Heart left ventricle (tissue), 16 donors: ENCODE data around the gene PNPO. TPM values are rescaled to one million over a fixed set of nuclear protein-coding genes. Genes with fewer than 3 reads are reported as not detected.
A peak's percentile ranks its signal among the peaks of the same experiment; 100 is the strongest.

Experiments used
- ATAC-seq, 4 donors: fragments of 200-7000 bp; cut with Tn5 transposase; one replicate each; pipeline ENCODE4 v1.9.1; 2020 to 2022; ENCODE audit warnings: moderate library complexity in 4 of 4, mild to moderate bottlenecking in 3 of 4, moderate number of reproducible peaks in 1 of 4
- DNase-seq, 5 donors: peaks; one replicate each; pipeline ENCODE4 v3.0.0-alpha.2; 2020
- H3K27ac ChIP-seq, 12 donors: fragments of 200-600 bp; sonication (generic) in 4 of 12; one replicate each; pipeline versions ENCODE4 v1.5.0 to v1.8.0; 2016 to 2022; ENCODE audit warnings: mild to moderate bottlenecking in 2 of 12
- H3K27me3 ChIP-seq, 9 donors: fragments of 200-600 bp; sonication (generic) in 2 of 9; one replicate each; pipeline versions ENCODE4 v1.5.1 to v1.8.0; 2016 to 2022; ENCODE audit warnings: mild to moderate bottlenecking in 3 of 9
- H3K36me3 ChIP-seq, 9 donors: fragments of 200-600 bp; sonication (generic) in 2 of 9; one replicate each; pipeline versions ENCODE4 v1.5.0 to v1.8.0; 2018 to 2022; ENCODE audit warnings: mild to moderate bottlenecking in 2 of 9
- H3K4me1 ChIP-seq, 12 donors: fragments of 200-600 bp; sonication (generic) in 4 of 12; one replicate each; pipeline versions ENCODE4 v1.5.0 to v1.8.0; 2016 to 2022; ENCODE audit warnings: mild to moderate bottlenecking in 3 of 12
- H3K4me3 ChIP-seq, 12 donors: fragments of 200-600 bp; sonication (generic) in 4 of 12; one replicate each; pipeline versions ENCODE4 v1.5.0 to v1.8.0; 2017 to 2022; ENCODE audit warnings: mild to moderate bottlenecking in 9 of 12, moderate library complexity in 4 of 12
- H3K9me3 ChIP-seq, 12 donors: fragments of 200-600 bp; sonication (generic) in 4 of 12; one replicate each; pipeline versions ENCODE4 v1.5.0 to v1.8.0; 2016 to 2022; ENCODE audit warnings: mild to moderate bottlenecking in 1 of 12
- CTCF ChIP-seq, 12 donors: fragments of 200-600 bp; sonication (generic) in 4 of 12; IDR thresholded peaks; one replicate each; pipeline versions ENCODE4 v1.5.0 to v1.8.0; 2018 to 2022; ENCODE audit warnings: antibody characterized with exemption in 12 of 12, mild to moderate bottlenecking in 5 of 12
- POLR2A ChIP-seq, 2 donors: fragments of 450-650 bp; IDR thresholded peaks; one replicate each; pipeline ENCODE4 v1.6.1; 2017; ENCODE audit warnings: antibody characterized with exemption in 2 of 2, mild to moderate bottlenecking in 2 of 2, moderate library complexity in 2 of 2
- WGBS, 4 donors: extraction: QIAGEN DNeasy Blood & Tissue Kit in 2 of 4; methylation state at CpG; one replicate each; pipeline versions ENCODE4 v1.1.5 to v1.1.7; 2013 to 2018; 5-methylcytosine and 5-hydroxymethylcytosine counted together
- intact Hi-C, 10 donors: fragments of 100-400 bp; cut with DNase I; formaldehyde crosslinking; loops; one replicate each; pipeline versions ENCODE4 v1.11.1 to v1.14.2; 2022
- polyA plus RNA-seq, 2 donors: library from polyadenylated mRNA; stranded (reverse); fragments of 200-250 nt; gene quantifications; one replicate each; pipeline ENCODE4 v1.2.3, GENCODE V29; 2013
- total RNA-seq, 9 donors: library from RNA; depleted of rRNA in 2 of 9; stranded (reverse); fragments of >200 nt in 2 of 9; fragmentation: NEBNext Ultra II Directional in 3 of 9; extraction: Animal tissue kit (Norgen Biotek cat#: 25700) in 3 of 9; gene quantifications; one replicate each; pipeline versions ENCODE4 v1.1.0 to v1.2.4, GENCODE V29; 2016 to 2023
- donor health status: ischemic (EF 13 %, LVEDD 7.1; RV severe dilation, severe dysfunction).
- donor health status: healthy with polysubstance abuse.
- donor health status: DM: no; HTN: yes; CAD: no.
- donor health status: DM: no; HTN: no; CAD: no.
- donor health status: ischemic (EF 25% LVEDD 6.9; RV normal size, moderate dysfunction).
- donor health status: ischemic (EF 25% LVEDD 5.7; RV mildly dilated, moderate dysfunction).
- donor health status: healthy.
- donor health status: DM: yes; HTN: yes; CAD: no.
- donor health status: ischemic (EF 35%, LVEDD 5.7; RV mildly dilated, moderate dysfunction).
- donor health status: nonischemic (EF 11% LVEDD 7.7; RV severe dilation, severe dysfunction).
- donor health status: DM: yes; HTN: yes; CAD: no.
- donor health status: PGD.
- donor health status: ischemic (EF 29% LVEDD 5.4; RV normal size, mild dysfunction).
- donor health status: nonischemic (EF 23%, LVEDD 6.1; RV moderate dilation, normal function).

The PNPO gene
- total and polyA plus RNA-seq, 11 donors: 12.6 to 45.0 (median 29.7) TPM

GRCh38 chr17:47895856-47896671, 45.3 kb upstream of the PNPO start, which contains the start of gene SP2:
TSS of gene SP2 (plus strand) at chr17:47896236. CDS start at chr17:47896287, 51 bp downstream.
- H3K4me3 ChIP-seq: peak within 1 kb of the TSS; percentile 72 to 94 (median 79)
- intact Hi-C loops: loop anchor here in 9 of 10 donors (1.0 to 10.0 kb wide), 10 partner anchors 45 to 201 kb away; partner anchors contain the start of genes CDK5RAP3 (in 5 of the 9), PNPO (in 4 of the 9), SCRN2 (in 1 of the 9) and TBKBP1 (in 1 of the 9)
- peak within 1 kb of the TSS; percentile 98 to 100 (median 99) for H3K27ac ChIP-seq
- TF ChIP-seq POLR2A (IDR thresholded peaks at IDR 0.05): peak; percentile 73 to 90
- peak in 7 of 12 donors; percentile 3 to 53 (median 30) for TF ChIP-seq CTCF (IDR thresholded peaks at IDR 0.05)
- no peaks in the 10 kb centered on the region for H3K27me3 ChIP-seq
- no peaks in the 10 kb centered on the region for H3K9me3 ChIP-seq
- H3K4me1 ChIP-seq: peaks cover 0 to 58% (median 48%) of the 10 kb centered on the region in 12 donors
- DNase-seq: peak; percentile 99 to 100 (median 99)
- peaks cover 0 to 13% (median 0%) of the 10 kb centered on the region in 9 donors for H3K36me3 ChIP-seq
- WGBS, 4 donors: 0 to 1% (median 0%) methylated on average over 40 to 70 of the region's 70 CpGs
- ATAC-seq: peak; percentile 95 to 97 (median 96)

DNA sequence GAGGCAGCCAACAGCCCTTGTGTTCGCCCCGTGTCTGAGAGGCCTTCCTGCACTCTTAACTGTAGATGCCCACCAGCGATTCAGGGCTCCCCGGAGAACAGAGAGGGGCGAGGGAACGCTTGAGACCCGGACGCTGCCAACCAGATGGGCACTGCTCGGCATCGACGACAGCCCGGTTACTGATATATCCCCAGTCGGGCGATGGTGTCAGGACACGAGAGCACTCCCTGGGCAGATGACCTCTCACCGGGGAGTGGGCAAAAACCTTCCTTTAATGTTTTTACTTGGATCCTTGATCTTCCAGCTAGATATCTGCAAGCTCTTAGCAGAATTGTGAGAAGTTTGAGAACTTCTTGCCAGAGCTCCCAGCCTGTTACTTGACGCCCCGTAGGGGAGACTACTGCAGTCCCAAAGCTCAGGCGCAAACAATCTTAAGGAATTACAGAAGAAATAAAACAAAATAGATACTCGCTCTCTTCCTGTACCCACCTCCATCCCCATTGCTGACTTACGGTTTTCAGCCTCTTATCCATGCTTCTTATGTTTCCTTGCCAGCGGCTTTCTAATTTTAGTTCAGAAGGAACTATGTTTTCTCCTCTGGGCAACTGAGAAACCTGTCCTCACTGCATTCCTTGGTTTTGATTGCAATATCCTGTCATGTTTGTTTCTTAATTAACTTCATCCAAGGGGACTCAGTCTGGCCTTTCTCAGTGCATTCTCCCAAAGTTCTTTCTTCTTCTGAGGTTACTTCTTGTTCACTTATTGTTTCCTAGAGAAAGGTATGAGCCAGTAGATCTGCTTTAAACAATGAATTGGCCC, 44.5 kb upstream of the PNPO start:
- DNase-seq: no peak
- Histone ChIP-seq H3K36me3 (peaks cover 0 to 16% (median 0%) of the 10 kb centered on the region in 9 donors), H3K4me3 (peak overlapping the region; percentile 63 to 94 (median 78)), H3K27me3 (no peaks in the 10 kb centered on the region), H3K4me1 (peaks cover 0 to 63% (median 56%) of the 10 kb centered on the region in 12 donors), H3K9me3 (no peaks in the 10 kb centered on the region), H3K27ac (peak overlapping the region; percentile 98 to 100 (median 99))
- intact Hi-C loops: loop anchor here in 8 of 10 donors (1.0 to 10.0 kb wide), 9 partner anchors 44 to 202 kb away; partner anchors contain the start of genes CDK5RAP3 (in 5 of the 8), PNPO (in 4 of the 8) and TBKBP1 (in 1 of the 8)
- TF ChIP-seq POLR2A (IDR thresholded peaks at IDR 0.05): no peak
- no peak for TF ChIP-seq CTCF (IDR thresholded peaks at IDR 0.05)
- 1 to 2% (median 1%) methylated on average over 19 to 22 of the region's 22 CpGs for WGBS, 4 donors
- ATAC-seq: no peak

DNA sequence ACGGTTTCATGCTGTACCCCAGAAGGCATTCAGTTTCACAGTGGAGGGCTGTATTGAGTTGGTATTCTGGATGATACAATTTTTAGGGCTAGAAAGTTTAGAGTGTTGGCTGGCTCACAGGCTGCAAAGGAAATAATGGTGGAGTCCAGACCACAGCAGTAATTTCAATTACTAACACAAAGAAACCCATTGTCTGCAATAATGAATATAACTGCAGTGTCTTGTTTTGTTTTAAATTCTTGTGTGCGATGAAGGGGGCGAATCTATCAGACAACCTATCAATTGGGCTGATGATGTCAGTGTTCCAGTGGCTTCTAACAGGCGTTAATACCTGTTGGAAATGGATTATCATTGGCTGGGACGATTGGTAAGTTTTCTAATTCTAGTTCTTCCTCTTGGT, 43.8 kb upstream of the PNPO start:
- DNase-seq (no peak), ATAC-seq (no peak)
- intact Hi-C loops: loop anchor here in 8 of 10 donors (2.0 to 10.0 kb wide), 7 partner anchors 43 to 203 kb away; partner anchors contain the start of genes CDK5RAP3 (in 5 of the 8), PNPO (in 2 of the 8) and TBKBP1 (in 1 of the 8)
- Histone ChIP-seq H3K36me3 (peaks cover 0 to 16% (median 0%) of the 10 kb centered on the region in 9 donors), H3K9me3 (no peaks in the 10 kb centered on the region), H3K4me3 (peak overlapping the region in 8 of 12 donors; percentile 73 to 93 (median 78)), H3K4me1 (peaks cover 0 to 68% (median 61%) of the 10 kb centered on the region in 12 donors), H3K27me3 (no peaks in the 10 kb centered on the region), H3K27ac (peak overlapping the region; percentile 98 to 100 (median 99))
- no peak for TF ChIP-seq CTCF (IDR thresholded peaks at IDR 0.05)
- no peak for TF ChIP-seq POLR2A (IDR thresholded peaks at IDR 0.05)
- WGBS, 4 donors: 37 to 66% (median 52%) methylated on average over 5 of the region's 5 CpGs
